ENCODE data around the gene NOP56. TPM values are rescaled to one million over a fixed set of nuclear protein-coding genes. Genes with fewer than 3 reads are reported as not detected.

NOP56 gene
- total RNA-seq, 3 donors from 2014 or later = 80.8 to 116 (median 107) TPM

- TF ChIP-seq CTCF (IDR thresholded peaks at IDR 0.05) = no peak
- ATAC-seq (no peak), DNase-seq (no peak)
- Histone ChIP-seq H3K36me3 (ENCODE audit: low read depth) (no peaks in the 10 kb centered on the region), H3K9me3 (no peaks in the 10 kb centered on the region), H3K4me1 (ENCODE audit: low read depth) (no peaks in the 10 kb centered on the region), H3K4me3 (no peak overlapping the region)
- intact Hi-C loops (cut with DNase I, micrococcal nuclease) = no loop called here
Observed at GRCh38 chr20:2706688-2707352, 54.4 kb downstream of the NOP56 start.

DNA sequence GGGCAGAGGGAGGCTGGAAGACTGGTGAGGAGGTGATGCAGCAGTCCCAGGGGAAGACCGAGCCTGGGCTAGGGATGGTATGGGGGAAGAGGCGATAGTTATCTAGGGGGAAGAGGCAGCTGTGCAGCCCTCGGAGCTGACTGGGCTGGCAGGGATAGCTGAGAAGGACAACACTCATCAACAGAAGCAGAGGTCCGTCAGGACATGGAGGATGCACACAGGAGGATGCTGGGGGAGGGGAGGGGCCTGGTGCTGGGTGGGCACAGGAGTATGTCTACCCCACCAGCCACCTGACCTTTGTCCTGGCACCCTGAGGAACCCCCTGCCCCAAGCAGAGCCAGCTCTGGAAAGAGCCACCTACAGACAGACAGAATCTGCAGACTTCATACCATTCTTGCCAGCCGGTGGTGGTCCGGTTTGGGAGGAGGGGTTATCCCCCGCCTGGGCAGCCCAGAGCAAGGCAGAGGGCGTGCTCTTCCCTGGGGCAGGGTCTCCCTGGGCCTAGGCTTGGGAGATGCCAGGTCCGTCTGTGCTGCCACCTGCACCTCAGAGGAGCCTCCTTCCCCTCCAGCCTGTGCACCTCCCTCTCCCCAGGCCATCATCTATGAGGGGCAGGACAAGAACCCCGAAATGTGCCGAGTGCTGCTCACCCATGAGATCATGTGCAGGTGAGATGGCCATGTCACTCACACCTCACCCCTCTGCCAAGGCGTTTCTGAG is 55.1 kb downstream of the NOP56 start:
- TF ChIP-seq CTCF (IDR thresholded peaks at IDR 0.05) = no peak
- H3K4me3 ChIP-seq = no peak overlapping the region
- H3K36me3 ChIP-seq (ENCODE audit: low read depth) = no peaks in the 10 kb centered on the region
- intact Hi-C loops (cut with DNase I, micrococcal nuclease) = no loop called here
- no peak for ATAC-seq
- no peak for DNase-seq
- no peaks in the 10 kb centered on the region for H3K9me3 ChIP-seq
- no peaks in the 10 kb centered on the region for H3K4me1 ChIP-seq (ENCODE audit: low read depth)

Small RNAs within 50 kb of the gene (microRNA-seq; reads per million reads assigned to microRNA genes)
- gene MIR1292 = 7.0 reads per million, percentile 28 among the genes with 10 or more reads in this experiment

Other genes with a start within 250 kb of the NOP56 start
- gene SNRPB, start 181.8 kb upstream of the NOP56 start, total RNA-seq = 100 to 1,000 TPM in 1 of 3 donors, 10 to 100 TPM in 2; 84.2 to 143 (median 94.6) TPM
- gene ZNF343, start 143.7 kb upstream of the NOP56 start, total RNA-seq = 10 to 100 TPM in 1 of 3 donors, 1 to 10 TPM in 2; 6.9 to 12.1 (median 9.8) TPM
- under 1 TPM in 2 of 3 donors, not detected in 1; 0.09 to 0.41 TPM for gene TMC2, start 116.1 kb upstream of the NOP56 start, total RNA-seq
- gene IDH3B, start 11.6 kb downstream of the NOP56 start, total RNA-seq = 100 to 1,000 TPM; 112 to 128 (median 123) TPM
- 10 to 100 TPM in 1 of 3 donors, 1 to 10 TPM in 2; 3.6 to 53.3 (median 4.5) TPM for gene EBF4, start 40.1 kb downstream of the NOP56 start, total RNA-seq
- 1 to 10 TPM in 2 of 3 donors, not detected in 1; 1.7 to 7.1 TPM for gene CPXM1, start 148.0 kb downstream of the NOP56 start, total RNA-seq
- gene C20orf141, start 162.4 kb downstream of the NOP56 start, total RNA-seq = not detected
- gene TMEM239, start 163.7 kb downstream of the NOP56 start, total RNA-seq = not detected
- gene PCED1A, start 188.0 kb downstream of the NOP56 start, total RNA-seq = 10 to 100 TPM; 21.1 to 35.0 (median 29.6) TPM
- 10 to 100 TPM; 36.9 to 52.0 (median 38.5) TPM for gene VPS16, start 188.1 kb downstream of the NOP56 start, total RNA-seq
- 10 to 100 TPM; 39.0 to 64.7 (median 59.3) TPM for gene PTPRA, start 220.8 kb downstream of the NOP56 start, total RNA-seq

Measured in mucosa of descending colon (tissue), 3 donors.